Measurements from ENCODE around the gene VAX1.
A peak's percentile ranks its signal among the peaks of the same experiment; 100 is the strongest.

Gene VAX1

DNA sequence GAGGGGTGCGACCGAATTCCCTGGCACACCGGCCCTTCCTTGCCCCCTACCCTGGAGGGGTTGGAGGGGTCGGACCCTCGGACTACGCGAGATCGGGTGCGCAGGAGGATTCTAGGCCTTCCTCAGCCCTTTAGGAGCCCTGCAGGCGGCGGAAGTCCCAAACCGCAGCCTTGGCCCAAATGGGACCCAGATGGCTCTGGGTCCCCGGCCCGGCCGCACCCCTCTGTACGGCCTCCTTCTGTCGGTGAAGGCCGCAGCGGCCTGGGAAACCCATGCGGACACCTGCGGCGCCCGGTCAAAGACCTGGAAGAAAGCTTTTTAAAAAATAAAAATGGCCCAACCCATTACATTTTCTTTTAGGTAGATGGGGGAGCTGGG, 2.4 kb upstream of the VAX1 start:
- Histone ChIP-seq H3K27me3 (ENCODE audit: insufficient read depth, low read length) (peaks cover 98% of the 10 kb centered on the region), H3K4me1 (ENCODE audit: control insufficient read depth, insufficient read depth, low read length, unreplicated experiment) (no peaks in the 10 kb centered on the region), H3K36me3 (ENCODE audit: insufficient read depth, low read length) (no peaks in the 10 kb centered on the region), H3K4me3 (ENCODE audit: low read depth, low read length) (no peak overlapping the region), H3K27ac (ENCODE audit: low read depth, low read length) (no peak overlapping the region), H2AFZ (ENCODE audit: low read length, unreplicated experiment) (no peak overlapping the region), H3K79me2 (ENCODE audit: control insufficient read depth, insufficient read depth, low read length, unreplicated experiment) (no peaks in the 10 kb centered on the region)

DNA sequence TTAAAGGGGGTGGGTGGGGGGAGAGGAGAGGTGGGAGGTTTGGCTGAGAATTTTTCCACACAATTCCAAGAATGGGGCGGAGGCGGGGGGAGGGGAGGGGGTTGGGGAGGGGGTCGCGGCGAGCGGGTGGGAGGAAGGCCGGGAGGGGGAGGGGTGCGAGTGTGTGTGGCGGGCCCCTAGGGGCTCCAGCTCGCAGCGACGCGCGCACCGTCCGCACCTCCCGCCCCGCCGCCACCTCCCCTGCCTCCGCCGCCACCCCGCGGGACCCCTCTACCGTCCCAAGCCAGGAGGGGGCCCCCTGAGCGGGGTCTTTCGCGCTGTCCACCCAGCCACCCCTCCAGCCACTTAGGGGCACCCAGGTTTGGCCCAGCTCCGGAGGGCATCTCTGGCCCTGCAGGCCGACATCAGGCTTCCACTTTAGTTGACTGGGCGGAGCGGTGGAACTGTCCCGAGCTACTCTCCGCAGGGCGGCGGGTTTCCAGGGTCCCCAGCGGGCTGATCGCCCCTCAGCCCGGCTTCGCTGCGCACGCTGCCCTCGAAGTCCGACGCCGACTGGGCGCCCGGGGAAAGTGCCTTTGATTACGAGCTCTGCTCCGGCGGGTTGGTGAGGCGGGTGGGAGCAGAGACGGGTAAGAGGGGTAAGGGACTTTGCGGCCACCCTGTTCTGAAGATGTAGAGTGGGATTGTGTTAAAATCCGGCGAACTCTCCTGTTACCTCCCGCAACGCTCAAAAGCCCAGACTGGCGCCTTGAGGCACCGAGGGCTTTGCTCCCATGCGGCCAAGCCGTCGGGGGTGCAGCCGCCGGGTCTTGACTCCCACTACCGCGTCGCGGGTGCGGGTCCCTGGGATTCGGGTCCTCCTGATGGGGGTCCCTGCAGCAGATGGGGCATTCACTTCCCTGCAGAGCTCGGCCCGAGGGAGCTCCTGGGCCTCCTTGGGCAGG, 1.8 kb upstream of the VAX1 start:
- H3K4me1 ChIP-seq (ENCODE audit: control insufficient read depth, insufficient read depth, low read length, unreplicated experiment) = no peaks in the 10 kb centered on the region
- H3K27ac ChIP-seq (ENCODE audit: low read depth, low read length) = no peak overlapping the region
- no peak overlapping the region for H3K4me3 ChIP-seq (ENCODE audit: low read depth, low read length)
- H3K27me3 ChIP-seq (ENCODE audit: insufficient read depth, low read length) = peaks cover 98% of the 10 kb centered on the region
- no peak overlapping the region for H2AFZ ChIP-seq (ENCODE audit: low read length, unreplicated experiment)
- H3K36me3 ChIP-seq (ENCODE audit: insufficient read depth, low read length) = no peaks in the 10 kb centered on the region
- H3K79me2 ChIP-seq (ENCODE audit: control insufficient read depth, insufficient read depth, low read length, unreplicated experiment) = no peaks in the 10 kb centered on the region

DNA sequence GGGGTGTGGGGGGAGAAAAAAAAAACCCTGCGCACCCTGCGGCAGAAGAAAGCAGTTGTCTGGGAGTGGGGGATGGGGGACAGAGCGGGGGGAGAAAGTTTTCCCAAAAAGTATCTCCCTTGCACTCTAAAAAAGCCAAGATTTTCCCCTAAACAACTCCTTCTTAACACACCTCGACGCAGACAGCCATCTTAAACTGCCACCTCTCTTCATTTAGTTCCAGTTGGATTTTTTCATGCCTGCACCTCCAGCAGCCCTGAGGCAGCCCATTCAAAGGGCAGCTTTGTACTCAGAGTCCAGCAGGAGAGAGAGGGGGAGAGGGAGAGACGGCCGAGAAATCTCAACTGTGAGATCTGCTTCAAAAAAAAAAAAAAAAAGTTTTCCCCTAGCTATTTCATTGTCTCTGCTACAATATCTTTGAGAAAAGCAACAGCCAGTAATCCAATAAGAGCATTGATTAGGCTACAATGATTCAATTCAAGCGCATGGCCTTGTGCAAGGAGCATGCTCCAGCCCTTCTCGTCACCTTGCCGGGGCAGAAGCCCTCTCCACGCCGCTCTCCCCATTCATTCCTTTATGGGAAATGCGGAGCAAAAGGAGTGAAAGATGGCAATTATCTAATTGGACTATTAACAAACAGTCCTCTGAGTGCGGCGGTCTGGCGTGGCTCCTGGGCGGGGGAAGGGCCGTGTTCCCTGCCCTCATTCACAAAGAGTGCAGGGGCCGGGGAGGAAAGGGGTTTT, 939 bp upstream of the VAX1 start:
- no peak overlapping the region for H3K27ac ChIP-seq (ENCODE audit: low read depth, low read length)
- H3K4me1 ChIP-seq (ENCODE audit: control insufficient read depth, insufficient read depth, low read length, unreplicated experiment) = no peaks in the 10 kb centered on the region
- H3K27me3 ChIP-seq (ENCODE audit: insufficient read depth, low read length) = peaks cover 97% of the 10 kb centered on the region
- no peak overlapping the region for H3K4me3 ChIP-seq (ENCODE audit: low read depth, low read length)
- no peaks in the 10 kb centered on the region for H3K79me2 ChIP-seq (ENCODE audit: control insufficient read depth, insufficient read depth, low read length, unreplicated experiment)
- H2AFZ ChIP-seq (ENCODE audit: low read length, unreplicated experiment) = no peak overlapping the region
- H3K36me3 ChIP-seq (ENCODE audit: insufficient read depth, low read length) = no peaks in the 10 kb centered on the region

DNA sequence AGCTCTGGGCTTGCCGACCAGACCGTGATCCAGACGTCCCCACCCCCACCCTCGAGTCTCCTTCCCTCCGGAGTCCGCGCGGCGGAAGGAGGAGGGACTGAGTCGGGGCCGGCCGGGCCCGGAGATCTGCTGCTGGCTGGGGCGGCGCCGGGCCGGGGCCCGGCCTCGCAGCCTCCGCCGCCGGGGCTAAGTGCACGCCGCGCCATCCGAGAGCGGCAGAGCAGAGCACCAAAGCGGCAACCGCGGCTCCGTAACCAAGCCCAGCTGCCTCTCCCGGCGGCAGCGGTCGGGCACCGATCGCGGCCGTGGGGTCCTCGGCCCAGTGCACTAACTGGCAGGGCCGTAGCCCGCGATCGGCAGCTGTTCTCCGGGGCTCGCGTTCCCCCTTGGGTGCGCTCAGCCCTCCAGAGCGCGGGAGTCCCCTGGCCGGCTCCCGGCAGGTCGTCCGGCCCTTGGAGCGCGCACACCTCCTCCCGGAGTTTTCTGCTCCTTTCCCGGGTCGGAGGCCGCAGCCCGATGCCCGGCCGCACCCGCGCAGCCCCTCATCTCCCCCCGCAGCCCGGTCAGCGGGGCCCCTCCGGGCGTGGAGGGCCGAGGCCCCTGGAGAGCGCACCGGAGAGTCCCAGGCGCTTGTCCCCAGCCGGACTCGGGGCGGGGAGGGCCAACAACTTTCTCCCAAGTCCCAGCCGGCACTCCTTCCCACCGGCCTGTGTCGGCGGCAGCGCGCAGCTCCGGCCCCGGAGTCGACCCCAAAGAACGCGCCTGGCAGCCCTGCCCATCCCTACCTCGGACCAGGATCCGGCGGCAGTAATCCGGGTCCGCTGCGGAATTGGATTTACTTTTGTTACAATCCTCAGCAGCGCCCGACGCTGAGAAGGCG, 799 bp downstream of the VAX1 start:
- Histone ChIP-seq H3K79me2 (ENCODE audit: control insufficient read depth, insufficient read depth, low read length, unreplicated experiment) (no peaks in the 10 kb centered on the region), H3K27me3 (ENCODE audit: insufficient read depth, low read length) (peaks cover 97% of the 10 kb centered on the region), H3K4me3 (ENCODE audit: low read depth, low read length) (peak overlapping the region; percentile 63), H2AFZ (ENCODE audit: low read length, unreplicated experiment) (no peak overlapping the region), H3K27ac (ENCODE audit: low read depth, low read length) (no peak overlapping the region), H3K4me1 (ENCODE audit: control insufficient read depth, insufficient read depth, low read length, unreplicated experiment) (no peaks in the 10 kb centered on the region), H3K36me3 (ENCODE audit: insufficient read depth, low read length) (no peaks in the 10 kb centered on the region)

DNA sequence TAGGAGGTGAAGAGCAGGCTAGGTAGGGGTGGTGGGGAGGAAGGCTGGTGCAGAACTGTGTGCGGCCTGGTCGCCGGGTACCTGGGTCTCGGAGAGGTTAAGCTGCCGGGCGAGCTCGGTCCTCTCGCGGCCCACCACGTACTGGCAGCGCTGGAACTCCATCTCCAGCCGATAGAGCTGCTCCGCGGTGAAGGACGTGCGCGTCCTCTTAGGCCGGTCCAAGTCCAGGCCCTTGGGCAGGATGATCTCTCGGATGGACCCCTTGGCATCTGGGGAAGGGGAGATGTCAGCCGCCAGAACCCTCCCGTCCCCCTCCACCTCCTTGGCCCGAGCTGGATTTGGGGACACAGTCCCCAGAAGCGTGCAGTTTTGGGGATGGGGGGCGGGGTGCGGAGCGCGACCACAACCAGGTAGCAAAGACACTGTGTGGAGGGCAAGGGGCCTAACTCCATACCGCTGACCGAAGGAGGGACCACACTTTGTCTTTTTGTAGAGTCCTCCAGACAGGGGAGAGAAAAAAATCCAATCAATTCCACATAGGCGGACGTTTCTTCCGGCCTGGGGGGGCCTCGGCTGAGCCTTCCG, 1.6 kb downstream of the VAX1 start:
- H3K4me3 ChIP-seq (ENCODE audit: low read depth, low read length) = peak overlapping the region; percentile 63; the same call in 1 of the 2 replicates
- no peak overlapping the region for H2AFZ ChIP-seq (ENCODE audit: low read length, unreplicated experiment)
- H3K79me2 ChIP-seq (ENCODE audit: control insufficient read depth, insufficient read depth, low read length, unreplicated experiment) = no peaks in the 10 kb centered on the region
- no peak overlapping the region for H3K27ac ChIP-seq (ENCODE audit: low read depth, low read length)
- no peaks in the 10 kb centered on the region for H3K4me1 ChIP-seq (ENCODE audit: control insufficient read depth, insufficient read depth, low read length, unreplicated experiment)
- peaks cover 97% of the 10 kb centered on the region for H3K27me3 ChIP-seq (ENCODE audit: insufficient read depth, low read length)
- no peaks in the 10 kb centered on the region for H3K36me3 ChIP-seq (ENCODE audit: insufficient read depth, low read length)

DNA sequence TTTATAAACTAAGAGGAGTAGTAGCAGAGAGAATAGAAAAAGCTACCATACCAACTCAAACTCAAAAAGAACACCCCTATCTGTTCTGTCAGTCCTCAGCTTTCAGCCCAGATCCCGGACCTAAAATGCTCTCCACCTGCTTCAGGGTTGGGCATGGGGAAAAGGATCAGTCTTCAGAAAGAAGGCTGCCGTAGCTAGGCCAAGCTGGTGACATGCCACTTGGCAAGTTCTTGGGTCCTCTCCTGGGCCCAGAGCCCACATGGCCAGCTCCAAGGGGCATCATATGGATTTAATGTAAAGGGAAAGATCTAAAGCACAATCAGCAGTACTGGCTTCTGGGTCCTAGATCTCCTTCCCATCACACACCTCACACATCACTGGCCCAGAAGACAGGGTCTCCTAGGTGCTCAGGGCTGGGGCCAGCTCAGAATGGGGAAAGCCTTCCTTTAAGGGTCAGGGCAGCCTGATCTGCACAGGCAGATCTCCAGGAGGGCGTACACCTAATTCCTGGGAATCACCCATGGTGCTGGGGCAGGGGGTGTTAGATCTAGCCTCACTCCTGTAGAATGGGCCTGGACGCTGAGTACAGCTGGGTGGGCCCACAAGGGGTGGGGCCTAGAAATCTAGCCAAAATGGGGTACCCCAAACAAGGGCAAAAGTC, 2.5 kb downstream of the VAX1 start:
- peaks cover 97% of the 10 kb centered on the region for H3K27me3 ChIP-seq (ENCODE audit: insufficient read depth, low read length)
- H3K4me3 ChIP-seq (ENCODE audit: low read depth, low read length) = no peak overlapping the region
- H3K4me1 ChIP-seq (ENCODE audit: control insufficient read depth, insufficient read depth, low read length, unreplicated experiment) = no peaks in the 10 kb centered on the region
- H3K79me2 ChIP-seq (ENCODE audit: control insufficient read depth, insufficient read depth, low read length, unreplicated experiment) = no peaks in the 10 kb centered on the region
- H2AFZ ChIP-seq (ENCODE audit: low read length, unreplicated experiment) = no peak overlapping the region
- H3K36me3 ChIP-seq (ENCODE audit: insufficient read depth, low read length) = no peaks in the 10 kb centered on the region
- H3K27ac ChIP-seq (ENCODE audit: low read depth, low read length) = no peak overlapping the region

DNA sequence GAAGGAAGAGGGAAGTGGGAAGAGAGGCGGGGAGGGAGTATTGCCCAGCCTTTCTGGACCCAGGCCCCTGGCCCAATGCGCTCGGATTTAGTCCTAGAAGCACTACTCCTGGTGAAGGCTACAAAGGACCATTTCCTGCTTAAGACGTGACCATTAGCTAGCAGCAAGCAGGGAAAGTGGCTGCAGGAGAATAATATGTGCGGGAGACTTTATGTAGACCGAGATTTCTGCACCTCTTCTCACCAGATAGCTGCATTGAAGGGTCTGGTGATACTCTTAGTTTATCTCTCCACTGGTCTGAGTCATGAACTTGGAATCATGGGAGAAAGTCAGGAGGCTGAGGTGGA, 3.1 kb downstream of the VAX1 start:
- Histone ChIP-seq H3K27ac (ENCODE audit: low read depth, low read length) (no peak overlapping the region), H3K36me3 (ENCODE audit: insufficient read depth, low read length) (no peaks in the 10 kb centered on the region), H2AFZ (ENCODE audit: low read length, unreplicated experiment) (no peak overlapping the region), H3K27me3 (ENCODE audit: insufficient read depth, low read length) (peaks cover 97% of the 10 kb centered on the region), H3K79me2 (ENCODE audit: control insufficient read depth, insufficient read depth, low read length, unreplicated experiment) (no peaks in the 10 kb centered on the region), H3K4me1 (ENCODE audit: control insufficient read depth, insufficient read depth, low read length, unreplicated experiment) (no peaks in the 10 kb centered on the region), H3K4me3 (ENCODE audit: low read depth, low read length) (no peak overlapping the region)

DNA sequence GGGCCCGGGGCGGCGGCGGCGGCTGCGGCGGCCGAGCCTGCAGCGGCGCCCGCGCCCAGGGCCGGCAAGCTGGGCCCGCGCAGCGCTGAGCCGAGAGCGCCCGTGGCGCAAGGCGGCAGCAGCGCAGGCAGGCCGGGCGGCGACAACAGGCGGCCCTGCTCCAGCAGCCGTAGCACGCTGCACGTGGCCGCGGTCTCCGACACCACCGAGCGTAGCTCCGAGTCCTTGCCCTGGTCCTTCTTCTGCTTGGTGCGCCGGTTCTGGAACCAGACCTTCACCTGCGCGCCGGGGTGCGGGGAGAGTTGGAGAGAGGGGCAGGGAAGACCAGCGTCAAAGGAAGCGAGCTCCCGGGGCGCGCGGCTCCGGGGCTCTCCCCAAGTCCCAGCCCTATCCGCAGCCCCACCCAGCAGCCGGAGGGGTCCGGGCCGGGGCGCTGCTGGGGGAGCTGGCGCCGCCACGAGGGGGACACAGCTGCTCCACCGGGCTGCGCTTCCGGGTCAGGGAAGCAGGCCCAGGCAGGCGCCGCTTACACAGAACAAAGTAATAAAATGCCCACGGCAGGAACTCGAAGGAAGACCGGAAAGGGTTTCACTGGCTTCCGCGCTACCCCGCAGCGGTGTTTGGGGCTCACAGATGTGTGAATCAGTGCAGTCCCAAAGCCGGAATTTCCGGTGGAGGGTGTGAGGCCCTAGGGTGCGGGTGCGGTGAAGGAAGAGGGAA, 3.6 kb downstream of the VAX1 start:
- H3K4me1 ChIP-seq (ENCODE audit: control insufficient read depth, insufficient read depth, low read length, unreplicated experiment) = no peaks in the 10 kb centered on the region

DNA sequence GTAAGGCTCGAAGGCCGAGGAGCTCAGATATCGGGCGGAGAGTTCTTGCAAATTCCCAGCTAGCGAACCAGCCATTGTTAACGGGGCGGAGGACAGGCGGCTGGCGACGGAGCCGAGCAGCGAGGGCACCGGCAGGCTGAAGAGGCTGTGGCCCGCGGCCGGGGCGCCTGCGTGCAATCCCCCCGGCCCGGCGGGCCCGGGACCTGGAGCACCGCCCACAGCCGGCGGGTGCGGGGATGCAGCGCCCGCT, 4.1 kb downstream of the VAX1 start:
- H3K4me1 ChIP-seq (ENCODE audit: control insufficient read depth, insufficient read depth, low read length, unreplicated experiment) = no peaks in the 10 kb centered on the region
- no peak overlapping the region for H2AFZ ChIP-seq (ENCODE audit: low read length, unreplicated experiment)
- H3K36me3 ChIP-seq (ENCODE audit: insufficient read depth, low read length) = no peaks in the 10 kb centered on the region
- no peak overlapping the region for H3K4me3 ChIP-seq (ENCODE audit: low read depth, low read length)
- H3K27ac ChIP-seq (ENCODE audit: low read depth, low read length) = no peak overlapping the region
- no peaks in the 10 kb centered on the region for H3K79me2 ChIP-seq (ENCODE audit: control insufficient read depth, insufficient read depth, low read length, unreplicated experiment)
- H3K27me3 ChIP-seq (ENCODE audit: insufficient read depth, low read length) = peaks cover 99% of the 10 kb centered on the region

More for the DNA sequence above, 3.6 kb downstream of the VAX1 start:
- no peak overlapping the region for H2AFZ ChIP-seq (ENCODE audit: low read length, unreplicated experiment)
- no peaks in the 10 kb centered on the region for H3K36me3 ChIP-seq (ENCODE audit: insufficient read depth, low read length)
- H3K4me3 ChIP-seq (ENCODE audit: low read depth, low read length) = no peak overlapping the region
- H3K27me3 ChIP-seq (ENCODE audit: insufficient read depth, low read length) = peaks cover 98% of the 10 kb centered on the region
- H3K79me2 ChIP-seq (ENCODE audit: control insufficient read depth, insufficient read depth, low read length, unreplicated experiment) = no peaks in the 10 kb centered on the region
- H3K27ac ChIP-seq (ENCODE audit: low read depth, low read length) = no peak overlapping the region

Data from ACC112 (cell line).